Calu3 (cell line): ENCODE data around the gene MYO1C. TPM values are rescaled to one million over a fixed set of nuclear protein-coding genes. Genes with fewer than 3 reads are reported as not detected.

Source experiments
- BruUV-seq: library from RNA; stranded (reverse); fragments of 400-500 nt; replicated peaks from 2 replicates; lab custom pipeline; 2021; lab: Mats Ljungman, UMichigan
- CTCF ChIA-PET: fragments of 300-600 bp; sonication (Branson Sonifier 250); formaldehyde crosslinking; loops from one replicate; lab custom pipeline; 2022; ENCODE audit warnings: antibody characterized with exemption; lab: Charles Lee
- DNase-seq: peaks from one replicate; pipeline ENCODE4 v3.0.0; 2022
- H3K27ac Mint-ChIP-seq: one replicate; pipeline ENCODE4 v1.8.0; 2022; ENCODE audit warnings: mixed read lengths; ENCODE audit not compliant: unreplicated experiment
- H3K27me3 Mint-ChIP-seq: one replicate; pipeline ENCODE4 v1.8.0; 2022; ENCODE audit warnings: mixed read lengths; ENCODE audit not compliant: unreplicated experiment
- H3K36me3 Mint-ChIP-seq: one replicate; pipeline ENCODE4 v1.8.0; 2022; ENCODE audit warnings: mild to moderate bottlenecking, moderate library complexity, mixed read lengths; ENCODE audit not compliant: insufficient read depth, unreplicated experiment
- H3K4me1 Mint-ChIP-seq: one replicate; pipeline ENCODE4 v1.8.0; 2022; ENCODE audit warnings: mild to moderate bottlenecking, low read depth, mixed read lengths; ENCODE audit not compliant: unreplicated experiment
- H3K4me3 Mint-ChIP-seq: one replicate; pipeline ENCODE4 v1.8.0; 2022; ENCODE audit warnings: mild to moderate bottlenecking, low read depth, moderate library complexity, mixed read lengths; ENCODE audit not compliant: unreplicated experiment
- H3K9me3 Mint-ChIP-seq: one replicate; pipeline ENCODE4 v1.8.0; 2022; ENCODE audit warnings: low read depth, mixed read lengths; ENCODE audit not compliant: unreplicated experiment
- intact Hi-C: fragments of 100-400 bp; cut with micrococcal nuclease; formaldehyde crosslinking; loops from one replicate; pipeline ENCODE4 v1.10.0; 2022; ENCODE audit not compliant: unreplicated experiment
- total RNA-seq: library from RNA; stranded (reverse); gene quantifications from 2 replicates; pipeline ENCODE4 v1.2.3, GENCODE V29; 2022
- TF ChIP-seq, protein P1 (sequence below): fragments of 200-600 bp; IDR thresholded peaks from one replicate; pipeline ENCODE4 v1.8.0; 2022; ENCODE audit warnings: antibody characterized with exemption; ENCODE audit not compliant: unreplicated experiment

Gene MYO1C
- total RNA-seq, 1 experiment from 2014 or later: 117 TPM

DNA sequence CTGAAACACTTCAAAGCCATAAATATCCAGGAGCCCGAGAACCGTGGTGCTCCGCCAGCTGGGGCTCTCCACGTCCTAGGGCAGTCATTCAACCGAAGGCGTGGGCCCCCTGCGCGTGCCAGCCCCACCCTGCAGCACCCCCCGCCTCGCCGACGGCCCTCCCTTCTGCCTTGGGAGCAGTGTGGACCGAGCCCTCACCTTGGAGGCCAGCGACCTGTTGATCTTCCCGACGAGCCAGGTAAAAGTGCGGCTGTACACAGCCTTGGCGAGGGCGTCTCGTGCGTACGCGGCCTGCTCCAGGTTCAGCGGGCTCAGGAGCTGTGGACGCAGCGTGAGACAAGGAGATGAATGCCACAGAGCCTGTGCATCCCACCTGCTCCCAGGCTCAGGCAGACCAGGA is 14.1 kb downstream of the MYO1C start:
- Mint-ChIP-seq H3K36me3 (peaks cover 53% of the 10 kb centered on the region), H3K9me3 (no peaks in the 10 kb centered on the region), H3K27ac (no peak overlapping the region), H3K27me3 (no peaks in the 10 kb centered on the region), H3K4me3 (no peak overlapping the region), H3K4me1 (no peaks in the 10 kb centered on the region)
- BruUV-seq: no TSS peak
- intact Hi-C loops: no loop called here
- TF ChIP-seq, protein P1, sequence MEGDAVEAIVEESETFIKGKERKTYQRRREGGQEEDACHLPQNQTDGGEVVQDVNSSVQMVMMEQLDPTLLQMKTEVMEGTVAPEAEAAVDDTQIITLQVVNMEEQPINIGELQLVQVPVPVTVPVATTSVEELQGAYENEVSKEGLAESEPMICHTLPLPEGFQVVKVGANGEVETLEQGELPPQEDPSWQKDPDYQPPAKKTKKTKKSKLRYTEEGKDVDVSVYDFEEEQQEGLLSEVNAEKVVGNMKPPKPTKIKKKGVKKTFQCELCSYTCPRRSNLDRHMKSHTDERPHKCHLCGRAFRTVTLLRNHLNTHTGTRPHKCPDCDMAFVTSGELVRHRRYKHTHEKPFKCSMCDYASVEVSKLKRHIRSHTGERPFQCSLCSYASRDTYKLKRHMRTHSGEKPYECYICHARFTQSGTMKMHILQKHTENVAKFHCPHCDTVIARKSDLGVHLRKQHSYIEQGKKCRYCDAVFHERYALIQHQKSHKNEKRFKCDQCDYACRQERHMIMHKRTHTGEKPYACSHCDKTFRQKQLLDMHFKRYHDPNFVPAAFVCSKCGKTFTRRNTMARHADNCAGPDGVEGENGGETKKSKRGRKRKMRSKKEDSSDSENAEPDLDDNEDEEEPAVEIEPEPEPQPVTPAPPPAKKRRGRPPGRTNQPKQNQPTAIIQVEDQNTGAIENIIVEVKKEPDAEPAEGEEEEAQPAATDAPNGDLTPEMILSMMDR: no peak
- CTCF ChIA-PET: no interaction called here
- DNase-seq: no peak

DNA sequence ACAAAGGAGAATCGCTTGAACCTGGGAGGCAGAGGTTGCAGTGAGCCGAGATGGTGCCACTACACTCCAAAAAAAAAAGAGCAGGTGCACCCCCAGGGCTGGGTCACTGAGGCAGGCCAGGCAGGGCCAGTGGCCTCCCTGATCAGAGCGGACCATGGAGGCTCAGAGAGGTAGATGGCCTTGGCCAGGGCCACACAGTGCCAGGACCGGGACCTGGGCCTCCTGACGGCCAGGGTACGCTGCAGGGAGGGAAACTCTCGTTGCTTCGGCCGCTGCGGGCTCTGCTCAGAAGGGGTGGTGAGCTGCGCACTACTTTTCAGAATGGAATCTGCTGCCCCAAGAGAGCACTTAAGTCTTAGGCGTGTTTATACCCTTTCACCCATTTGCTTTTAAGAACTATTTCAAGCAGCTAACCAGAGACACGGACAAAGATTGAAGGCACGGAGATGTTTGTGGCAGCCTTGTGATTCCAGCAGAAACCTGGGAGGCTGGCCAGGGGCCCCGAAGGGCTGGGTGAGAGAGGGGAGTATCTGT is 17.1 kb downstream of the MYO1C start:
- intact Hi-C loops: no loop called here
- no peak for DNase-seq
- CTCF ChIA-PET: interaction anchor here (0.5 kb wide), 1 partner anchor 19 kb away, joined by 10 read pairs; no protein-coding TSS in a partner anchor
- Mint-ChIP-seq H3K36me3 (peaks cover 42% of the 10 kb centered on the region), H3K27ac (no peak overlapping the region), H3K4me1 (no peaks in the 10 kb centered on the region), H3K27me3 (no peaks in the 10 kb centered on the region), H3K4me3 (no peak overlapping the region), H3K9me3 (no peaks in the 10 kb centered on the region)
- BruUV-seq: no TSS peak
- TF ChIP-seq, protein P1: no peak

DNA sequence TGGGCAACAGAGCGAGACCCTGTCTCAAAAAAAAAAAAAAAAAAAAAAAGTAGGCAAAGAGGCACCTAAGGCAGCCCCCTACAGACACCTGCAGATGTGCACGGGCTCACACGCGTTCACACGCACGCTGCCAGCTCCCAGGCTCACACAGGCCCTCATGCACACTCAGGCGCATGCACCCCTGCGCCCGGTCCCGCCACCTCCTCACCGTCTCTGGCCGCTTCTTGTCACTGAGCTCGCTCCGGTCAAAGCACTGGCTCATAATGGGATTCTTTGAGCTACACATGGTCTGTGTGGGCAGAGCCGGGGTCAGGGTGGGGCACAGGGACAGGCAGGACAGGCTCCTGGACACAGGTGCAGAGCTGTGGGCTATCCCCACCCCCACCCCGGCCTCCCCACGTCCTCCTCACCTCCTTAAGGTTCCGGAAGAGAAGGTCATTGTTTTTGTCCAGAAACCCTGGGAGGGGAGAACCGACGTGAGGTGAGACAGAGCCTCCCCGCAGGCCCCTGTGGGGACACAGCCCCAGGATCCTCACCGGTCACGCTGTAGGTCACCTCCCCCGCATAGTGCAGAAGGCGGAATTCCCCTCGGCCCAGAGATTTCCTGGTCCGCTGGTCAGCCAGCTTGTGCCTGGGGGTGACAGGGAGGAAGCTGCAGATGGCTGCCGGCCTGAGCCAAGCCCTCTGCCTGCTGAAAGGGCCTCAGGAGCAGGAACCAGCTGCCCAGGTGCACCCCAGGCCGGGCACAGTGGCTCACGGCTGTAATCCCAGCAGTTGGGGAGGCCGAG is 17.9 kb downstream of the MYO1C start:
- Mint-ChIP-seq H3K27ac (no peak overlapping the region), H3K4me3 (no peak overlapping the region), H3K4me1 (no peaks in the 10 kb centered on the region), H3K36me3 (peaks cover 44% of the 10 kb centered on the region), H3K9me3 (no peaks in the 10 kb centered on the region), H3K27me3 (no peaks in the 10 kb centered on the region)
- CTCF ChIA-PET: interaction anchor here (0.7 kb wide), 1 partner anchor 48 kb away, joined by 7 read pairs; no protein-coding TSS in a partner anchor
- no TSS peak for BruUV-seq
- TF ChIP-seq, protein P1: no peak
- DNase-seq: no peak
- intact Hi-C loops: no loop called here

DNA sequence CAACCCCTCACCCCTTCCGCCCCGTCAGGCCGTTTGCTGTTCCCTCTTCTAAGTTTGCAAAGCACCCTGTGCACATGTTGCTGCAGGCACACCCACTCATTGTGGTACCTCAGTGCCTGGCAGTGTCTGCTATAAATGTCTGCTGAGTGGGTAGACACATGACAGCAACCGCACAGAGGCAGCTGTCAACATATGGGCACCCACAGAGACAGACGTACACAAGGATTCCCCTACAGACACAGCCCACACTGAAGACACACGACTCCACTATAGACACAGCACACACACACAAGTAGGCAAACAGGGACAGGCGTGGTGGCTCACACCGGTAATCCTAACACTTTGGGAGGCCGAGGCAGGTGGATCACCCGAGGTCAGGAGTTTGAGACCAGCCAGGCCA is 18.6 kb downstream of the MYO1C start:
- Mint-ChIP-seq H3K4me3 (no peak overlapping the region), H3K27ac (no peak overlapping the region)
- intact Hi-C loops: no loop called here

More for the DNA sequence above, 18.6 kb downstream of the MYO1C start:
- TF ChIP-seq, protein P1: no peak
- no TSS peak for BruUV-seq
- no peaks in the 10 kb centered on the region for H3K9me3 Mint-ChIP-seq
- DNase-seq: no peak
- peaks cover 48% of the 10 kb centered on the region for H3K36me3 Mint-ChIP-seq
- H3K4me1 Mint-ChIP-seq: no peaks in the 10 kb centered on the region
- H3K27me3 Mint-ChIP-seq: no peaks in the 10 kb centered on the region
- CTCF ChIA-PET: no interaction called here
